ENCODE results near the gene SLC4A1.

SLC4A1 gene

DNA sequence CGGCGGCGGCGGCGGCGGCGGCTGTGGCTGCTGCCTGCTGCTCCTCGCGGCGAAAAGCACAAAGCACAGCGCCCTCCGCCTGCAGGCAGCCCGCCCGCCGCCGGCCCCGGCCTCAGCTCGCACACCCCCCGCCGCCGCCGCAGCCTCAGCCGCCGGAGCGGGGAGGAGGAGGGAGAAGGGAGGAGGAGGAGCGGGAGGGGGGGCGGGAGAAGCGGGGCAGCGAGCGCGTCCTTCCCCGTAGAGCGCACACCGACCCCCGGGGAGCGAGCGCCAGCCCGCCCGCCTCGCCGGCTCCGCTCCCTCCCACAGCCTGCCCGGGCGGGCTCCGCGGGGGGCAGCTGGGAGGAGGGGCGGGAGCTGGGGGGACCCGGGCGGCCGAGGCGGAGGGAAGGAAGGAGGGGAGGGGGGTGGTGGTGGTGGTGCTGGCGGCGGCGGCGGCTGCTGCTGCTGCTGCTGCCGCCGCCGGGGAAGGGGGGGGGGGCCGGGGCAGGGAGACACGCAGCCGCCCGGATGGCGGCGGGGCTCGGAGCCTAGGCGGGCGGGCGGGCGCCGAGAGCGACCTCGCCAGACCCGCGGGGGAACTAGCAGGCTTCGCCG is 48.2 kb downstream of the SLC4A1 start, which contains the start of gene UBTF:
UBTF (minus strand) TSS at position 60 of the 597 bp plus-strand sequence. CDS start 1,446 bp downstream, outside the sequence.
- H2AFZ ChIP-seq (ENCODE audit: low read depth, low read length): no peak within 1 kb of the TSS
- H3K27me3 ChIP-seq (ENCODE audit: insufficient read depth, low read length): no peaks in the 10 kb centered on the region
- no peaks in the 10 kb centered on the region for H3K9me3 ChIP-seq (ENCODE audit: low read length)
- peak within 1 kb of the TSS; percentile 94 for H3K4me3 ChIP-seq (ENCODE audit: low read length)
- H3K36me3 ChIP-seq (ENCODE audit: insufficient read depth, low read length): peaks cover 28% of the 10 kb centered on the region
- peaks cover 21% of the 10 kb centered on the region for H3K4me1 ChIP-seq (ENCODE audit: insufficient read depth, low read length)

DNA sequence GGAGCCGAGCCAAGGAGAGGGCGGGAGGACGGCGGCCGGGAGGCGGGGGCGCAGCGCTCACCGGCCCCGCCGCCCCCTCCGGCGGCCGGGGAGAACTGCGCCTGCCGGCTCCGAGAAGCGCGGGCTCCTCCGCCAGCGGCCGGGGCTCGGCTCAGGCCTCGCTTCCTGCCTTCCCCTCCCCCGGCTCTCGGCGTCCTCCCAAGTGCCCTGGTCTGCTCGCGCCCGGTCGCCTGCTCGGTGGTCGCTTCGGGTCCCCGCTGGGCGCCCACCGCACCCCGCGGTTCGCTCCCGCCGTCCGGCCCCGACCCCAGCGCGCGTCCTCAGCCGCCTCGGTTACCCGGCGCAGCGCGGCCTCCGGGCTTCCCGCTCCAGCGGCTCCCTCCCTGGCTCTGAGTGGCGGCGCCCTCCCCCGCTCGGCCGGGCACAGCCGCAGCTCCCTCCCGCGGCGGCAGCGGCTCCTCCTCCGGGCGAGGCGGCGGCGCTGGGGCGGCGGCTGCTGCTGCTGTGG is 48.8 kb downstream of the SLC4A1 start:
- H3K27me3 ChIP-seq (ENCODE audit: insufficient read depth, low read length): no peaks in the 10 kb centered on the region
- no peaks in the 10 kb centered on the region for H3K9me3 ChIP-seq (ENCODE audit: low read length)
- peaks cover 21% of the 10 kb centered on the region for H3K4me1 ChIP-seq (ENCODE audit: insufficient read depth, low read length)
- no peak overlapping the region for H2AFZ ChIP-seq (ENCODE audit: low read depth, low read length)
- peaks cover 33% of the 10 kb centered on the region for H3K36me3 ChIP-seq (ENCODE audit: insufficient read depth, low read length)
- H3K4me3 ChIP-seq (ENCODE audit: low read length): peak overlapping the region; percentile 69

DNA sequence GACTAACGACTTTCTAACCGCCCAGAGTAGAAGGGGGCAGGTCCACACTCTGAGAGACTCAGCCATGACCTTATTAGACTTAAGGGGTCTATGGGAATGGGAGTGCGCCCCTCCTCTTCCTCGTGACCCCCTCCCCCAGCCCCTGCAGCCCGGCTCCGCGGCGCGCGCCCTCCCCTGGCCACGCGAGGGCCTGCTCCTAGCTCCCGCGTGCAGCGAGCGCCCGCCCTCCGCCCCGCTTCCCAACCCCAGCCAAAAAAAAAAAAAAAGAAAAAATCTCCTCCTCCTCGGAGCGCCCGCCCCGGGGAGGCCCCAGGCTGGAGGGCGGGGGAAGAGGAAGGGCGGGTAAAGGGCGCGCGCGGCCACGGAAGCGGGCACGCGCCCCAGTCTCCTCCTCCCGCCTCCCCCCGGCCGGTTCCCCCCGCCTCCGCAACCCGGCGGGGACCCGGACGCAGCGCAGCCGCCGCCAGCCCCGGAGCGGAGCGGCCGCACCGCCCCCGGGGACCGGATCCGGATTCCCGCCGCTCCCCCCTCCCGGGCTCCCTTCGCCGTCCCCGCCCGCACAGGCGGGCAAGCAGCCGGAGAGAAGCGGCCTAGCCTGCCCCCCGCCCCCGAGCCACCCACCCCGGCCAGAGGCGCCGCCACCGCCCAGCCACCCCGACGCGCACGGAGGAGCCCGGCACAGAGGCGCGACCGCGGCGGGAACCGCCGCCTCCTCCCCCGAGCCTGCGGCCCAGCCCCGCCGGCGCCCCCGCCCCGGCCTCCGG is 49.4 kb downstream of the SLC4A1 start:
- H3K4me1 ChIP-seq (ENCODE audit: insufficient read depth, low read length): peaks cover 21% of the 10 kb centered on the region
- H3K4me3 ChIP-seq (ENCODE audit: low read length): peak overlapping the region; percentile 69

DNA sequence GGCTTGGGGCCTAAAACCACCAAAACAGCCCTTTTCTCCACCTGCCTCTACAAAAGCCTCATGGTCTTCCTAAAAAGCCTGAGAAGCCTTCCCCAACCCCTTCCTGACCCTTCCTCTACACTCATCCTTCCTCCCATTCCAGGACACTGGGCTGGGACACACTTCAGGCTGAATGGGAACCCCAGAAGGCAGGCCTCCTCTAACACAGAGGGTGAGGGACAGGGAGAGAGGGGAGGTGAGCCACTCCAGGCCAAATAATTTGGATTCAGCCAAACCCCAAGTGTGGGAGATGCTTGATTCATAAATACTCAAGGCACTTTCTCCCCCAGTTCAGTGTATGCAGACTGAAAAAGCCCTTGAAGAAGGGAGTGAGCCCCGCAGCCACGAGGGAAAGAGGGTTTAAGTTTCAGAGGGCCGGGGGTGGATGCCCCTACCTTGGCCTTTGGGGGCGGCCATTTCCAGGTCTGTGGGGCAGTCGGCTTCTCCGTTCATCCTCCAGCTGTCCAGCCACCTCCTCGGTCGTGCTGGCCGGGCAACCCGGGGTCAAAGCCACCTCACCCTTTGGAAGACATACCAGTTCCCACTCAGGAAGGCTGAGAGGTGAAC is 50.1 kb downstream of the SLC4A1 start:
- no peak overlapping the region for H2AFZ ChIP-seq (ENCODE audit: low read depth, low read length)
- peaks cover 46% of the 10 kb centered on the region for H3K36me3 ChIP-seq (ENCODE audit: insufficient read depth, low read length)
- peaks cover 20% of the 10 kb centered on the region for H3K4me1 ChIP-seq (ENCODE audit: insufficient read depth, low read length)
- no peaks in the 10 kb centered on the region for H3K27me3 ChIP-seq (ENCODE audit: insufficient read depth, low read length)
- peak overlapping the region; percentile 69 for H3K4me3 ChIP-seq (ENCODE audit: low read length)
- no peaks in the 10 kb centered on the region for H3K9me3 ChIP-seq (ENCODE audit: low read length)

More for the DNA sequence above, 49.4 kb downstream of the SLC4A1 start:
- Histone ChIP-seq H3K9me3 (ENCODE audit: low read length) (no peaks in the 10 kb centered on the region), H3K27me3 (ENCODE audit: insufficient read depth, low read length) (no peaks in the 10 kb centered on the region), H2AFZ (ENCODE audit: low read depth, low read length) (no peak overlapping the region), H3K36me3 (ENCODE audit: insufficient read depth, low read length) (peaks cover 40% of the 10 kb centered on the region)

DNA sequence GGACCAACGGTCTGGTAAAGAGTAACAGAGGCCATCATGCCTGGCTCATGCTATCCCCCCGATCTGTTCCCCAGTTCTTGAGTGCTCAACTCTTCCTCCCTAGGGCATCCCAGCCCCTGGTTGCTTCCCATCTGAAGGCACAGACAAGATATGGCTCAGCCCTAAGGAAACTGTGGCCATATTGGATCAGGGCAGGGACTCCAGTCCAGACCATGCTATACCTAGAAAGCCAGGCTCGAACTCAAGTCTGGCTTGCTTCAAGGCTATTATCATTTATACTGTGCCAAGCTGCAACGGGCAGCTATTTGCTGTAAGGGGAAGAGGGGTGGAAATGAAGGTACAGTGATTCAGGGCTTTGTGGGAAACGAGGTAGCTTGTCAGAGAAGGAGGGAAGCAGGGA is 51.2 kb downstream of the SLC4A1 start:
- Histone ChIP-seq H3K4me3 (ENCODE audit: low read length) (no peak overlapping the region), H3K27me3 (ENCODE audit: insufficient read depth, low read length) (no peaks in the 10 kb centered on the region), H2AFZ (ENCODE audit: low read depth, low read length) (no peak overlapping the region), H3K4me1 (ENCODE audit: insufficient read depth, low read length) (peaks cover 13% of the 10 kb centered on the region), H3K9me3 (ENCODE audit: low read length) (no peaks in the 10 kb centered on the region), H3K36me3 (ENCODE audit: insufficient read depth, low read length) (peaks cover 52% of the 10 kb centered on the region)

DNA sequence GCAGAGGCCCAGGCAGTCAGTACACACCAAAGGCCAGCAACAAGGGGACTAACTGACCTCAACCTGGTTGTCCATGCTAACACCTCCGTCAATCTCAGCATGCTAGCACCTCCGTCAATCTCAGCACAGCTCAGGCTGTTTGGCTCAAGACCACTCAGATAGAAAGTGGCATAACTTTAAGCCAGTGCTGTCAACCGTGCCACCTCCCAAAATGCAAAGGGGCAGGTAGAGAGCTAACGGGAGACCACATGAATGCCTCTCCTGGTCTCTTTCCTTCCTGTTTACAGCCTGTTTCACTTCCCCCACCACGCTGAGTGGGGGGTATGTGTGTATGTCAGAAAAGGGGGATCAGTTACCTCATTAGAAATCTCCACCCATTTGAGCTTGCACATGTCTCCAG is 51.8 kb downstream of the SLC4A1 start:
- no peak overlapping the region for H3K4me3 ChIP-seq (ENCODE audit: low read length)
- H3K27me3 ChIP-seq (ENCODE audit: insufficient read depth, low read length): no peaks in the 10 kb centered on the region
- H2AFZ ChIP-seq (ENCODE audit: low read depth, low read length): no peak overlapping the region
- peaks cover 58% of the 10 kb centered on the region for H3K36me3 ChIP-seq (ENCODE audit: insufficient read depth, low read length)
- H3K4me1 ChIP-seq (ENCODE audit: insufficient read depth, low read length): peaks cover 13% of the 10 kb centered on the region
- H3K9me3 ChIP-seq (ENCODE audit: low read length): no peaks in the 10 kb centered on the region

DNA sequence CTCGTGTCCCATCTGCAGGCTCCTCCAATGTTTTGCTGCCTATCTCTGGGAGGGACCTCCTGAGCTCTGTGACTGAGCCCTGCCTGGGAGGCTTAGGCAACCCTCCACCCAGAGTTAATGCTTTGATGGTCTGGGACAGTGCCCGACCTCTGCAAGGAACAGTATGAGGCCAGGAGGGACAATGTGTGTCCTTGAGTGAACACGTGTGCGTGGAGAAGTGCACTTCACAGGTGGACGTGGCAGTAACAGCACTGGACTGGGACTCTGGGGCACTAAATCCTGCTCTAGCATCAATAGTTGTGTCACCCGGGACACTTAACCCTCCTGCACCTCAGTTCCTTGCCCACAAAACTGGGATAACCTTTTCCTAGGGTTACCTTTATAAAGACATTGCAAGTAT is 53.0 kb downstream of the SLC4A1 start:
- H3K27me3 ChIP-seq (ENCODE audit: insufficient read depth, low read length): no peaks in the 10 kb centered on the region
- H3K36me3 ChIP-seq (ENCODE audit: insufficient read depth, low read length): peaks cover 69% of the 10 kb centered on the region
- H3K4me1 ChIP-seq (ENCODE audit: insufficient read depth, low read length): peaks cover 13% of the 10 kb centered on the region
- H3K4me3 ChIP-seq (ENCODE audit: low read length): no peak overlapping the region
- no peaks in the 10 kb centered on the region for H3K9me3 ChIP-seq (ENCODE audit: low read length)
- H2AFZ ChIP-seq (ENCODE audit: low read depth, low read length): no peak overlapping the region

DNA sequence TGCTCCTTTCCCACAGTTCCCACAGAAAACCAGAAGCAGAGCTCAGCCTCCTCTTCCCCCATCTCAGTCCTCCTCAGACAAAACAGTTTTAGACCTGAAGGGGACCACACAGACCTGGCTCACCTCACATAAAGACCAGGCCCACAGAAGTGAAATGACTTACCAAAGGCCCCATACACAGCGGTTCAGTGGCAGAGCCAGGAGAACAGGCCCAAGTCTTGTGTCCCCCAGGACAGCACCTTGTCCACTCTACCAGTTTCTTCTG is 53.8 kb downstream of the SLC4A1 start:
- Histone ChIP-seq H2AFZ (ENCODE audit: low read depth, low read length) (no peak overlapping the region), H3K27me3 (ENCODE audit: insufficient read depth, low read length) (no peaks in the 10 kb centered on the region), H3K9me3 (ENCODE audit: low read length) (no peaks in the 10 kb centered on the region), H3K4me3 (ENCODE audit: low read length) (no peak overlapping the region), H3K4me1 (ENCODE audit: insufficient read depth, low read length) (peaks cover 13% of the 10 kb centered on the region), H3K36me3 (ENCODE audit: insufficient read depth, low read length) (peaks cover 76% of the 10 kb centered on the region)

DNA sequence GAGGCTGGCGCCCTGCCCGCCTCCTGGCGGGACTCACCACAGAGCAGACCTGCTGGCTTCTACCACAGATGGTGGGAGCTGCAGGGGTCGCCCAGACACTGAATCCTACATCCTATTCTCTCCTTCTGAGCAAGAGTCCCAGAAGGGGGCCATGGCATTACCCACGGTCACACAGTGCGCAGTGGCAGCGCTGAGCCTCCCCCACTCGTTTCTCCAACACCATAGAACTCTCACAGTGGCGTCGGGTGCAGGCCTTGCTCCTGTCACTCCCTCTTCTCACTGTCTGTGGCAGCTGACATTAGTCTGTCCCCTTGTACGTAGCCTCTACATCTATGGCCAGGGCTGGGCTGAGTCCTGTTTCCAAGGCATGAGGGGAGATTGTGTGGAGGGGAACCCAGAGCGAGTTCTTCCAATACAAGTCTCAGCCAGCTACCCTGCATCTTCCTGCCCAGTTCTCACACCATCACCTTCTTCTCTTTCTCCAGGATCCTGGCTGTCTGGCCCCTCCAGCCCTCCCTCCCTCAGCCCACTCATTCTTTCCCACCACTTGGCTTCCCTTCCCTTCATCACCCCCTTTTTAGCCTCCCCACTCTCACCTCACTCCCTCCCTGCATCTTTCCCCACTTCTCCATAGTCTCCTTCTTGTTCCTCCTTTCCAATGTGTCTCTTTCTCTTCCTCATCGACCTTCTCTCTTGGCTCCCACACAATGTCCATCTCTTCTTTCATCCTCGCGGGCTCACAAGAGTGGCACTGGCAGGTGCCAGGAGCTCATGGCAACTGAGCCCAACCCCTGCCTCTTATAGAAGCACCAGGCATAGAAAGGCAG is 54.3 kb downstream of the SLC4A1 start:
- Histone ChIP-seq H3K4me1 (ENCODE audit: insufficient read depth, low read length) (peaks cover 13% of the 10 kb centered on the region), H3K27me3 (ENCODE audit: insufficient read depth, low read length) (no peaks in the 10 kb centered on the region), H3K36me3 (ENCODE audit: insufficient read depth, low read length) (peaks cover 79% of the 10 kb centered on the region), H2AFZ (ENCODE audit: low read depth, low read length) (no peak overlapping the region), H3K9me3 (ENCODE audit: low read length) (no peaks in the 10 kb centered on the region), H3K4me3 (ENCODE audit: low read length) (no peak overlapping the region)

DNA sequence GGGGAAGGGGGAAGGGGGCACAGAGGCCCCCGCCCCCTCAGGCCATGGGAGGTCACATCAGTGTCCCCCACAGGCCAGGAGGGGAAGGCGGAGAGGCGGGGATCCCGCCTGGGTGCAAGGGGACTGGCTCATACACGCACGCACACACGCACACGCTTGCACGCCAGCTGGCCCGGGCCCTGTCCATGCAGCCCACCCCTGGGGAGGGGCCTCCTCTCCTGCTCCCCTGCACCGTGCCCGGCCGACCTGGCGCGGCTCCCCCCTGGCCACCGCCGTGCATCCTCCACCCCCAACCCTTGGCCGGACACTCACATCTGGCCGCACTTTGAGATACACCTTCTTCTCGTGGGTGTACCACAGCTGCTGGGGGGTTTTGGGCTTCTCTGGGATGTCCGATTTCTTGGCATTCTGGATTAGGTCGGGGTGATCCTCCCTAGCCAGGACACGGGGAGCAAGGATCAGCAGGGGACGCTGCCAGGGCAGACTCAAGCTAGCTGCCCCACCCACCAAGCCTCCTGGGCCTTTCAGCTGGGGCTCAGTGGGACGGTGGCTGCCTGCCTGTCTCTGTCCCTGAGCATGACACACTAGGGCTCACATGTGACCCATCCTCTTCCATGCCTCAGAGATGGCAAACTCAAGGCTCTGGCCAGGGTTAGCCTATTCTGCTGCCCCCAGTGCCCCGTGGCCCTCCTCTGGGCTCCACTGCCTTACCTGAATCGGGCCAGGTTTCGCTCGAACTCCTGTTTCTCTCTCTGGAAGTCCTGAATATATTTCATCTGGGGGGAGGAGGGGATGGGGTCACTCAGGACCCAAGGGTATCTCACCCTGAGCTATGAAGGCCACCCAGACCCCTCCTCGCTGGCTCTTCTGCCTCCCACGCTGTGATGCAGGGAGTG is 55.2 kb downstream of the SLC4A1 start:
- Histone ChIP-seq H3K9me3 (ENCODE audit: low read length) (no peaks in the 10 kb centered on the region), H3K4me3 (ENCODE audit: low read length) (no peak overlapping the region), H2AFZ (ENCODE audit: low read depth, low read length) (no peak overlapping the region), H3K36me3 (ENCODE audit: insufficient read depth, low read length) (peaks cover 88% of the 10 kb centered on the region), H3K4me1 (ENCODE audit: insufficient read depth, low read length) (peaks cover 8% of the 10 kb centered on the region), H3K27me3 (ENCODE audit: insufficient read depth, low read length) (no peaks in the 10 kb centered on the region)

DNA sequence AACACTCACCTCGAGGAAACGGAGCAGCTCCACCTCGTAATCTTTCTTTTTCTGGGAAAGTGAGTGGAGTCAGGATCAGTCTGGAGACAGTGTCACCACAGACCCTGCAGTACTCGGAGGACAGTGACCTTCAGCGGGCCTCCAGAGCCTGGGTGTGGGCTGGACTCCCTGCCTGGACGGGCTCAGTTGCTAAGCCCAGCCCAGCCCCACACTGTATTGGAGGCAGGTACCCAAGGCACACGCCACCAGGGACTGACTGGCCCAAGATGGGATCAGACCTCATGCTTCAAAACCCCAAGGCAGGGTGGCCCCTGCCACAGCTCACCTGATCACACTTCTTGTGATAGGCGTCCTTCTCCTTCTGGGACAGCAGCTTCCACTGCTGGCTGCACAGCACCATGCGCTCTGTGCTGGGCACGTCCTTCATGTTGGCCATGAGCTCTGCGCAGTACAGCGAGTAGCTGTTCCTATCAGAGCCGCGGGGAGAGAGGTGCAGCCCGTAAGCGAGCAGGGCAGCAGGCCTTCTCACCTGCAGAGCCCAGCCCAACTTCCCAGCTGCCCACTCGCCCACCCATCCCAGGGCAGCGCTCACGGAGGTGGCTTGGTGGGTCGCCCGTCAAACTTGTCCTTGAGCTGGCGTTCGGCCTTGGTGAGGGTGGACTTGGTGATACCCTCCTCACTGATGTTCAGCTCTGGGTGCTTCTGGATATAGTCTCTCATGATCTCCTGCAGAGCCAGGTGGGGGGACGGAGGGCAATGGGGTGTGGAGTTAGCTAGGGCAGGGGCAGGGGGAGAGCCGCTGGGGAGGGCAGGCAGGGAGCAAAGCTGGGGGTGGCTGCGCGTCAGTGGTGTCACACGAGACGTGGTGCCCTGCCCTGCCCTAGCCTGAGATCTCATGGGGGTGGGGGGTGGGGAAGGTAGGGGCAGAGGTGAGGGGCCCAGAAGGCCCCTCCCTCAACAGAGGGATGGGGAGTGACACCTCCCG is 56.4 kb downstream of the SLC4A1 start:
- H3K4me1 ChIP-seq (ENCODE audit: insufficient read depth, low read length): no peaks in the 10 kb centered on the region
- no peaks in the 10 kb centered on the region for H3K27me3 ChIP-seq (ENCODE audit: insufficient read depth, low read length)
- H3K4me3 ChIP-seq (ENCODE audit: low read length): no peak overlapping the region
- no peak overlapping the region for H2AFZ ChIP-seq (ENCODE audit: low read depth, low read length)
- H3K9me3 ChIP-seq (ENCODE audit: low read length): no peaks in the 10 kb centered on the region
- H3K36me3 ChIP-seq (ENCODE audit: insufficient read depth, low read length): peaks cover 90% of the 10 kb centered on the region
